ENCODE measurements around the gene ITGAD.

Gene ITGAD

DNA sequence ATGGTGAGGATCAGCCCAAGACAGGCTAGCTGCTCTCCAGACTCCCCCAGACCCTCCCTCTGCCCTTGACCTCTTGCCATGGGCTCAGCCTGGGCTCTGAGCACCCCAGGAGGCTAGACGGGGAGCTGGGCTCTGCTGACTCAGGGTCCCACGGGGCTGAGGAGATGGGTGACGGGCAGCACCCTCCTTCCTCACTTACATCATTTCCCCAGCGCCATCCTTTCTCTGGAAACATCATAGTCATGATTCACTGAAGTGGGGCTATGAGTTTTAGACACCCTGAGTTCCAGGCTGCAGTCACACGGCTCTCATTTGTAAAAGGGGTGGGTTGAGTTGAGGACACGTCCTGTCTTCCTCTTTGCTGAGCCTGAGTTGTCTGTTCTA, 41.2 kb upstream of the ITGAD start:
- Histone ChIP-seq H3K9ac (ENCODE audit: low read depth, low read length, poor library complexity, severe bottlenecking) (no peak overlapping the region), H3K36me3 (ENCODE audit: insufficient read depth, low read length) (no peaks in the 10 kb centered on the region), H3K79me2 (ENCODE audit: insufficient read depth, low read length) (no peaks in the 10 kb centered on the region), H3K27me3 (ENCODE audit: insufficient read depth, low read length, poor library complexity, severe bottlenecking) (no peaks in the 10 kb centered on the region), H3K9me3 (ENCODE audit: insufficient read depth, low read depth, low read length) (no peaks in the 10 kb centered on the region), H3K4me1 (ENCODE audit: insufficient read depth, low read length, poor library complexity, severe bottlenecking) (peaks cover 15% of the 10 kb centered on the region), H2AFZ (ENCODE audit: low read length) (no peak overlapping the region), H4K20me1 (ENCODE audit: insufficient read depth, low read length, poor library complexity, severe bottlenecking) (no peaks in the 10 kb centered on the region), H3K4me3 (ENCODE audit: low read length, poor library complexity, severe bottlenecking) (no peak overlapping the region), H3K4me2 (ENCODE audit: low read depth, low read length, poor library complexity, severe bottlenecking) (no peak overlapping the region), H3F3A (ENCODE audit: low read depth) (no peaks in the 10 kb centered on the region), H3K9me2 (replicated peaks; ENCODE audit: low read depth, low read length) (no peaks in the 10 kb centered on the region)
- TF ChIP-seq CTCF (conservative IDR thresholded peaks at IDR 0.05; ENCODE audit: low read length): no peak
- no peak for TF ChIP-seq EZH2phosphoT487 (IDR thresholded peaks at IDR 0.05; ENCODE audit: borderline replicate concordance)

- Histone ChIP-seq H2AFZ (ENCODE audit: low read length) (no peak overlapping the region), H3K79me2 (ENCODE audit: insufficient read depth, low read length) (no peaks in the 10 kb centered on the region), H3K4me3 (ENCODE audit: low read length, poor library complexity, severe bottlenecking) (no peak overlapping the region), H3K9me2 (replicated peaks; ENCODE audit: low read depth, low read length) (no peaks in the 10 kb centered on the region), H3K4me2 (ENCODE audit: low read depth, low read length, poor library complexity, severe bottlenecking) (no peak overlapping the region), H3K9me3 (ENCODE audit: insufficient read depth, low read depth, low read length) (no peaks in the 10 kb centered on the region), H3K27me3 (ENCODE audit: insufficient read depth, low read length, poor library complexity, severe bottlenecking) (no peaks in the 10 kb centered on the region), H3K9ac (ENCODE audit: low read depth, low read length, poor library complexity, severe bottlenecking) (no peak overlapping the region), H4K20me1 (ENCODE audit: insufficient read depth, low read length, poor library complexity, severe bottlenecking) (no peaks in the 10 kb centered on the region), H3K4me1 (ENCODE audit: insufficient read depth, low read length, poor library complexity, severe bottlenecking) (peaks cover 15% of the 10 kb centered on the region), H3K36me3 (ENCODE audit: insufficient read depth, low read length) (no peaks in the 10 kb centered on the region), H3F3A (ENCODE audit: low read depth) (no peaks in the 10 kb centered on the region)
- TF ChIP-seq CTCF (conservative IDR thresholded peaks at IDR 0.05; ENCODE audit: low read length) (no peak), EZH2phosphoT487 (IDR thresholded peaks at IDR 0.05; ENCODE audit: borderline replicate concordance) (no peak)
These were observed 40.6 kb upstream of the ITGAD start for GRCh38 chr16:31352376-31353115.

DNA sequence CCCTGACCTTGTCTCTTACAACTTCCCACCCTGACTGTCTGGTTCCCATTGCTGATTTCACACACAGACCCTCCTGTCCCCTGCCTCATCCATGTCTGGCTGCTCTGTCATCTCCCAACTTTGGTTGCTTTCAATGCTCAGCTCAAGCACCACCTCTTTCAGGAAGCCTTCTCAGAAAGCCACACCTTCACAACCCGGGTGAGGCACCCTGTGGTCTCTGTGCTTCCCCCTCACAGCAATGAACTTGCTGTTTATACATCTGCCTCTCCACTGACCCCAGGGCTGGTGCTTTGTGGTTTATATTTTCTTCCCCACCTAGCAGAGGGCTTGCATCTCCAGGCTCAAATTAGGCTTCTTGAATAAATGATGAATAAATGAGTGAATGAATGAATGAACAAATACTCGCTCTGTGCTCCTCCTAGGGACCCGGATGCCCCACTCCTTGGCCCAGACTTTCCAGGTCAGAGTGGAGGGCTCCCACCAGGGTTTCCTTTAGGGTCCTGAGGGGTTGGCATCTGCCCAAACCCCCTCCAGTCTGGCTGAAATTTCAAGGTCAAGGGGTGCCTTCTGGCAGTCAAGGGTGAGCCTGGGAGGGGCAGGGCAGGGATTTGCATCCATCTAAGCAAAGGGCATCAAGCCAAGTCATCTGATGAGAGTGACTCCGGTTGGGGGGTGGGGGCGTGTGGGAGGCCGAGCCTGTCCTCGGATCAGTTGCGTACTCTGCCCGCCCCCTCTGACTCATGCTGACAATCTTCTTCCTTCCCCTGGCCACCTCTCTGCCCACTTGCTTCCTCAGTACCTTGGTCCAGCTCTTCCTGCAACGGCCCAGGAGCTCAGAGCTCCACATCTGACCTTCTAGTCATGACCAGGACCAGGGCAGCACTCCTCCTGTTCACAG, 38.5 kb upstream of the ITGAD start, which contains the start of gene ITGAX:
ITGAX (plus strand) TSS at position 783 of the 898 bp plus-strand sequence; CDS start at position 862, 79 bp downstream.
- no peaks in the 10 kb centered on the region for H3K36me3 ChIP-seq (ENCODE audit: insufficient read depth, low read length)
- H3K4me1 ChIP-seq (ENCODE audit: insufficient read depth, low read length, poor library complexity, severe bottlenecking): peaks cover 15% of the 10 kb centered on the region
- no peaks in the 10 kb centered on the region for H3K79me2 ChIP-seq (ENCODE audit: insufficient read depth, low read length)
- no peak for TF ChIP-seq CTCF (conservative IDR thresholded peaks at IDR 0.05; ENCODE audit: low read length)
- no peak for TF ChIP-seq EZH2phosphoT487 (IDR thresholded peaks at IDR 0.05; ENCODE audit: borderline replicate concordance)
- H3K9me3 ChIP-seq (ENCODE audit: insufficient read depth, low read depth, low read length): no peaks in the 10 kb centered on the region
- H3F3A ChIP-seq (ENCODE audit: low read depth): no peaks in the 10 kb centered on the region
- H3K9me2 ChIP-seq (replicated peaks; ENCODE audit: low read depth, low read length): no peaks in the 10 kb centered on the region
- peak within 1 kb of the TSS; percentile 44 for H3K9ac ChIP-seq (ENCODE audit: low read depth, low read length, poor library complexity, severe bottlenecking)
- peak within 1 kb of the TSS; percentile 72 for H3K4me3 ChIP-seq (ENCODE audit: low read length, poor library complexity, severe bottlenecking)
- H3K4me2 ChIP-seq (ENCODE audit: low read depth, low read length, poor library complexity, severe bottlenecking): peak within 1 kb of the TSS; percentile 66
- no peaks in the 10 kb centered on the region for H3K27me3 ChIP-seq (ENCODE audit: insufficient read depth, low read length, poor library complexity, severe bottlenecking)
- peak within 1 kb of the TSS; percentile 21; the same call in 1 of the 2 replicates for H2AFZ ChIP-seq (ENCODE audit: low read length)
- no peaks in the 10 kb centered on the region for H4K20me1 ChIP-seq (ENCODE audit: insufficient read depth, low read length, poor library complexity, severe bottlenecking)

All from Loucy (cell line).